Measurements from ENCODE around the gene TUBA1C. TPM values are rescaled to one million over a fixed set of nuclear protein-coding genes. Genes with fewer than 3 reads are reported as not detected.

The TUBA1C gene
- total and polyA plus RNA-seq, 9 of the 15 experiments (the other 6 are each of a cell fraction or from before 2014, with no cell fraction given): 755 to 3,012 (median 914) TPM

DNA sequence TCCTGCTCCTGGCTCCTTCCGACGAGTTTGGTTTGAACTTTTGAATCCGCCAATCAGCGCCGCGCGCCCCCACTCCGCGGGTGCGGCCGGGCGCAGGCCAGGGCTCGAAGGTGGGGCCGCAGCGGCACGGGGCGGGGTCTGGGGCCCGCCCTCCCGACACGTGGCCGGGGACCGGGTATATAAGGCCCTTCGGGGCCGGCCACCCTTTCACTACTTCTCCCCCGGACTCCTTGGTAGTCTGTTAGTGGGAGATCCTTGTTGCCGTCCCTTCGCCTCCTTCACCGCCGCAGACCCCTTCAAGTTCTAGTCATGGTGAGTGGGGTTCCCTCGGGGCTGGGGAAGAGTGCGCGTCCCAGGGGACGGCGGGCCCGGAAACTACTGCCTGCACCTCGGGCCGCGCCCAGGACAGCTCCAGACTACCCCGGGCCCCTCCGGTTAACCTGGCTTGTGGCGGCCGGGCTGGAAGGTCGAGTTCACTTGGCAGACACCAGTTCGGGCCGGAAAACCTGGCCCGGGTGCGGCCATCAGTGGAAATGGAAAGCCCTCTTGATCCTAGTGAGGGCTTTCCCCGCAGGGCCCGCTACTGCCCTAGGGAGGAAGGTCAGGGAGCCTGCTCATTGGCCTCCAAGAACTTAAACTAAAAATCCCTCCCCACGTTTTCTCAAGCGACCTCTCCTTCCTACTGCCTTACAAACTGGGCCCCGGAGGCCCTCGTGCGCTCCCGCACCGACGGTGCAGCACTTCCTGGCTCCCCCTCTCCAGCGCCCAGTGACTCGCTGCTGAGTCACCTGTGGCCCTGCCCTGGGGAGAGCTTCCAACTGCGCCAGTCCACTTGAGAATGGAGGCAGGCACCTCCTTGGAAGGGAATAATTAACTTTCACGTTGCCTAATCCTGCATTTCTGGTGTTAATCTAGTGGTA, at the start of gene TUBA1C (continued):
- TF ChIP-seq, protein P1, sequence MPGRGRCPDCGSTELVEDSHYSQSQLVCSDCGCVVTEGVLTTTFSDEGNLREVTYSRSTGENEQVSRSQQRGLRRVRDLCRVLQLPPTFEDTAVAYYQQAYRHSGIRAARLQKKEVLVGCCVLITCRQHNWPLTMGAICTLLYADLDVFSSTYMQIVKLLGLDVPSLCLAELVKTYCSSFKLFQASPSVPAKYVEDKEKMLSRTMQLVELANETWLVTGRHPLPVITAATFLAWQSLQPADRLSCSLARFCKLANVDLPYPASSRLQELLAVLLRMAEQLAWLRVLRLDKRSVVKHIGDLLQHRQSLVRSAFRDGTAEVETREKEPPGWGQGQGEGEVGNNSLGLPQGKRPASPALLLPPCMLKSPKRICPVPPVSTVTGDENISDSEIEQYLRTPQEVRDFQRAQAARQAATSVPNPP (IDR thresholded peaks at IDR 0.05; ENCODE audit: borderline replicate concordance, insufficient read depth, insufficient read length): no peak
- TF ChIP-seq, protein P2, sequence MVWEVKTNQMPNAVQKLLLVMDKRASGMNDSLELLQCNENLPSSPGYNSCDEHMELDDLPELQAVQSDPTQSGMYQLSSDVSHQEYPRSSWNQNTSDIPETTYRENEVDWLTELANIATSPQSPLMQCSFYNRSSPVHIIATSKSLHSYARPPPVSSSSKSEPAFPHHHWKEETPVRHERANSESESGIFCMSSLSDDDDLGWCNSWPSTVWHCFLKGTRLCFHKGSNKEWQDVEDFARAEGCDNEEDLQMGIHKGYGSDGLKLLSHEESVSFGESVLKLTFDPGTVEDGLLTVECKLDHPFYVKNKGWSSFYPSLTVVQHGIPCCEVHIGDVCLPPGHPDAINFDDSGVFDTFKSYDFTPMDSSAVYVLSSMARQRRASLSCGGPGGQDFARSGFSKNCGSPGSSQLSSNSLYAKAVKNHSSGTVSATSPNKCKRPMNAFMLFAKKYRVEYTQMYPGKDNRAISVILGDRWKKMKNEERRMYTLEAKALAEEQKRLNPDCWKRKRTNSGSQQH (CRISPR knock-in tag; IDR thresholded peaks at IDR 0.05): no peak
- peak; percentile 92; the same call in 1 of the 2 replicates for TF ChIP-seq ZC3H4 (CRISPR knock-in tag; IDR thresholded peaks at IDR 0.05; ENCODE audit: borderline replicate concordance)
- TF ChIP-seq KAT8 (IDR thresholded peaks at IDR 0.05; ENCODE audit: low read depth): no peak
- TF ChIP-seq ESRRB (CRISPR knock-in tag; IDR thresholded peaks at IDR 0.05; ENCODE audit: borderline replicate concordance): no peak
- TF ChIP-seq HDAC8 (tag; IDR thresholded peaks at IDR 0.05): no peak
- no peak; the same call in 1 of the 2 replicates for TF ChIP-seq MEF2A (IDR thresholded peaks at IDR 0.05; ENCODE audit: control insufficient read depth, low read depth, low read length)
- TF ChIP-seq RBM17 (IDR thresholded peaks at IDR 0.05; ENCODE audit: borderline replicate concordance, low read depth, low read length): no peak
- TF ChIP-seq ZBTB7A (IDR thresholded peaks at IDR 0.05; ENCODE audit: borderline replicate concordance, control insufficient read depth, low read depth, low read length): 0 out of 2 replicates have a peak, but pooled peaks have one; percentile 66
- TF ChIP-seq ZKSCAN1 (IDR thresholded peaks at IDR 0.05; ENCODE audit: low read depth, low read length): no peak
- peak; percentile 97 for TF ChIP-seq SMAD1 (IDR thresholded peaks at IDR 0.05; ENCODE audit: low read depth, low read length, partially characterized antibody)
- no peak for TF ChIP-seq STAG1 (CRISPR knock-in tag; IDR thresholded peaks at IDR 0.05; ENCODE audit: borderline replicate concordance)
- TF ChIP-seq ZSCAN29 (IDR thresholded peaks at IDR 0.05): peak; percentile 66; the same call in 1 of the 2 replicates
- TF ChIP-seq ZNF431 (CRISPR knock-in tag; IDR thresholded peaks at IDR 0.05): peak; percentile 63; the same call in 1 of the 2 replicates
- TF ChIP-seq HEY1 (CRISPR knock-in tag; IDR thresholded peaks at IDR 0.05; ENCODE audit: borderline replicate concordance): peak; percentile 41; the same call in 1 of the 2 replicates
- peak; percentile 100 for TF ChIP-seq POLR2A (conservative IDR thresholded peaks at IDR 0.05)
- TF ChIP-seq MBD2 (IDR thresholded peaks at IDR 0.05; ENCODE audit: borderline replicate concordance, low read depth): peak; percentile 88

Measured in K562 (cell line).